Measurements from ENCODE around the gene ROBO1. TPM values are rescaled to one million over a fixed set of nuclear protein-coding genes. Genes with fewer than 3 reads are reported as not detected.

Gene ROBO1
- total and polyA plus RNA-seq, 2 donors (not counting 3 experiments of a cell fraction or from before 2014, with no cell fraction given): 5.9 to 14.2 TPM

GRCh38 chr3:79817224-79817623 is 49.4 kb upstream of the ROBO1 start:
- no TSS peak for BruUV-seq (replicated peaks)

More at GRCh38 chr3:79817224-79817623, 49.4 kb upstream of the ROBO1 start:
- Histone ChIP-seq H3K9ac (replicated peaks; ENCODE audit: extremely low read depth, insufficient read depth, low read length) (no peak overlapping the region), H3K4me2 (ENCODE audit: insufficient read depth, low read length) (no peak overlapping the region), H3K36me3 (ENCODE audit: control insufficient read depth in 2 of 2, extremely low read depth in 1 of 2, insufficient read depth in 2 of 2, low read length in 2 of 2) (no peaks in the 10 kb centered on the region), H3K27ac (ENCODE audit: insufficient read depth, low read depth, low read length) (no peak overlapping the region), H4K20me1 (replicated peaks; ENCODE audit: control insufficient read depth, extremely low read depth, insufficient read depth, low read length) (no peaks in the 10 kb centered on the region), H3K79me2 (ENCODE audit: control insufficient read depth, insufficient read depth, low read length) (no peaks in the 10 kb centered on the region), H3K4me3 (replicated peaks in 1 of 3; ENCODE audit: insufficient read depth in 1 of 3, low read depth in 1 of 3, low read length in 3 of 3) (no peak overlapping the region), H3K4me1 (ENCODE audit: control insufficient read depth, extremely low read depth, insufficient read depth, low read length) (no peaks in the 10 kb centered on the region), H2AFZ (ENCODE audit: low read depth, low read length) (no peak overlapping the region), H3K9me3 (replicated peaks; ENCODE audit: control insufficient read depth, insufficient read depth, low read length) (no peaks in the 10 kb centered on the region), H3K27me3 (ENCODE audit: control insufficient read depth in 2 of 2, insufficient read depth in 2 of 2, low read length in 2 of 2) (no peaks in the 10 kb centered on the region), H3K9me1 (replicated peaks; ENCODE audit: control insufficient read depth, extremely low read depth, insufficient read depth, low read length) (no peaks in the 10 kb centered on the region)
- dilution Hi-C loops (cut with MboI; ENCODE audit: extremely low pct_ligation_motif_present, low sequenced_read_pairs): no loop called here
- no peak for TF ChIP-seq CTCF (IDR thresholded peaks at IDR 0.05; ENCODE audit: extremely low read depth in 1 of 2, insufficient read depth in 1 of 2, low read depth in 1 of 2, low read length in 2 of 2)
- TF ChIP-seq MAX (IDR thresholded peaks at IDR 0.05; ENCODE audit: insufficient read depth, insufficient read length): no peak
- TF ChIP-seq POLR2A (IDR thresholded peaks at IDR 0.05; ENCODE audit: low read depth, low read length): no peak
- TF ChIP-seq EZH2 (IDR thresholded peaks at IDR 0.05; ENCODE audit: borderline replicate concordance, low read depth, low read length, severe bottlenecking): no peak
- no peak for TF ChIP-seq MYC (IDR thresholded peaks at IDR 0.05; ENCODE audit: low read depth, low read length)
- no peak for TF ChIP-seq JUN (IDR thresholded peaks at IDR 0.05; ENCODE audit: borderline replicate concordance, insufficient read depth, insufficient read length, low read depth)
- no peak for TF ChIP-seq FOS (IDR thresholded peaks at IDR 0.05; ENCODE audit: borderline replicate concordance, insufficient read depth, low read length)
- no peak for TF ChIP-seq POLR2AphosphoS5 (IDR thresholded peaks at IDR 0.05; ENCODE audit: insufficient read depth, low read depth, low read length)
- intact Hi-C loops (cut with micrococcal nuclease): no loop called here
- ChIA-PET CTCF (interaction anchor here (1.1 kb wide), 1 partner anchor 9 kb away, joined by 3 read pairs; no protein-coding TSS in a partner anchor), POLR2A (no interaction called here)
- FAIRE-seq (no peak), DNase-seq (ENCODE audit: low read depth, low spot score) (no peak)

All from endothelial cell of umbilical vein (primary cell).